GM23338 (cell line): ENCODE results near the gene GRM3. TPM values are rescaled to one million over a fixed set of nuclear protein-coding genes. Genes with fewer than 3 reads are reported as not detected.

Source experiments
- ATAC-seq: fragments of 200-7000 bp; cut with Tn5 transposase; 3 replicates; pipeline ENCODE4 v1.9.1; 2020
- DNase-seq: peaks from one replicate; pipeline ENCODE4 v3.0.0-alpha.2; 2015; ENCODE audit warnings: low spot score
- H2AFZ ChIP-seq: fragments of 200-600 bp; sonication (generic); 2 replicates; pipeline ENCODE4 v1.8.0; 2016; ENCODE audit warnings: antibody characterized with exemption, mild to moderate bottlenecking, moderate library complexity
- H3F3A ChIP-seq: fragments of 200-600 bp; sonication (generic); replicated peaks from 2 replicates; pipeline ENCODE4 v1.8.0; 2017; ENCODE audit warnings: antibody characterized with exemption, mixed run types, low read depth
- H3K27ac ChIP-seq: fragments of 200-600 bp; sonication (generic); 2 replicates; pipeline ENCODE4 v1.6.1; 2016; ENCODE audit warnings: low read depth
- H3K27me3 ChIP-seq: fragments of 200-600 bp; sonication (generic); 2 replicates; pipeline ENCODE4 v1.8.0; 2016; ENCODE audit warnings: mild to moderate bottlenecking, mixed run types, moderate library complexity; ENCODE audit not compliant: insufficient read depth
- H3K36me3 ChIP-seq: fragments of 200-600 bp; sonication (generic); 2 replicates; pipeline ENCODE4 v1.8.0; 2016; ENCODE audit warnings: mild to moderate bottlenecking; ENCODE audit not compliant: insufficient read depth
- H3K4me1 ChIP-seq: fragments of 200-600 bp; sonication (generic); 2 replicates; pipeline ENCODE4 v1.8.0; 2016; ENCODE audit warnings: mild to moderate bottlenecking, moderate library complexity; ENCODE audit not compliant: insufficient read depth
- H3K4me2 ChIP-seq: fragments of 200-600 bp; sonication (generic); 2 replicates; pipeline ENCODE4 v1.7.1; 2017; ENCODE audit warnings: mixed run types
- H3K4me3 ChIP-seq: fragments of 200-600 bp; sonication (generic); 2 replicates; pipeline ENCODE4 v1.6.1; 2016; ENCODE audit warnings: mixed run types
- H3K79me2 ChIP-seq: fragments of 200-600 bp; sonication (generic); replicated peaks from 2 replicates; pipeline ENCODE4 v1.8.0; 2017; ENCODE audit warnings: mild to moderate bottlenecking; ENCODE audit not compliant: insufficient read depth
- H3K9me2 ChIP-seq: fragments of 200-600 bp; sonication (generic); 2 replicates; pipeline ENCODE4 v1.8.0; 2017; ENCODE audit not compliant: insufficient read depth
- H4K20me1 ChIP-seq: fragments of 200-600 bp; sonication (generic); replicated peaks from 2 replicates; pipeline ENCODE4 v1.8.0; 2017; ENCODE audit warnings: mild to moderate bottlenecking; ENCODE audit not compliant: insufficient read depth
- H3K27ac Mint-ChIP-seq: 2 replicates; pipeline ENCODE4 v1.8.0; 2020; ENCODE audit warnings: inconsistent platforms, mild to moderate bottlenecking, moderate library complexity, mixed read lengths
- H3K27me3 Mint-ChIP-seq: 3 replicates; pipeline ENCODE4 v1.8.0; 2022; ENCODE audit warnings: low read depth, mild to moderate bottlenecking, moderate library complexity, mixed read lengths, inconsistent platforms; ENCODE audit not compliant: insufficient read depth, poor library complexity
- H3K36me3 Mint-ChIP-seq: 3 replicates; pipeline ENCODE4 v1.8.0; 2021; ENCODE audit warnings: low read depth, mild to moderate bottlenecking, inconsistent platforms, moderate library complexity, mixed read lengths
- H3K4me1 Mint-ChIP-seq: 3 replicates; pipeline ENCODE4 v1.8.0; 2020; ENCODE audit warnings: mild to moderate bottlenecking, inconsistent platforms, mixed read lengths
- H3K4me3 Mint-ChIP-seq: 3 replicates; pipeline ENCODE4 v1.8.0; 2021; ENCODE audit warnings: moderate library complexity, mild to moderate bottlenecking, inconsistent platforms, mixed read lengths
- H3K9me3 Mint-ChIP-seq: 3 replicates; pipeline ENCODE4 v1.8.0; 2020; ENCODE audit warnings: moderate library complexity, mild to moderate bottlenecking, inconsistent platforms, mixed read lengths
- CREB1 ChIP-seq: fragments of 250-450 bp; sonication (Bioruptor Pico); IDR thresholded peaks from 2 replicates; pipeline ENCODE4 v1.5.0; 2020; ENCODE audit warnings: low read depth, mild to moderate bottlenecking, moderate library complexity
- CTCF ChIP-seq, 2 experiments: fragments of 200-600 bp in 1 of 2; sonication (generic) in 1 of 2; conservative IDR thresholded peaks; 2 replicates each; pipeline versions ENCODE4 v1.5.1 to v1.6.1; 2016 to 2017; ENCODE audit warnings: antibody characterized with exemption in 2 of 2, low read depth in 2 of 2, mild to moderate bottlenecking in 2 of 2, moderate library complexity in 1 of 2
- ETS1 ChIP-seq: IDR thresholded peaks from 2 replicates; pipeline ENCODE4 v1.6.1; 2016; ENCODE audit warnings: antibody characterized with exemption
- EZH2 ChIP-seq: fragments of 200-600 bp; sonication (generic); IDR thresholded peaks from one replicate; pipeline ENCODE4 v1.8.0; 2017; ENCODE audit warnings: antibody characterized with exemption, mild to moderate bottlenecking, low read depth; ENCODE audit not compliant: unreplicated experiment
- EZH2phosphoT487 ChIP-seq: fragments of 200-600 bp; sonication (generic); IDR thresholded peaks from one replicate; pipeline ENCODE4 v1.8.1; 2018; ENCODE audit warnings: antibody characterized with exemption; ENCODE audit not compliant: unreplicated experiment
- JUNB ChIP-seq: IDR thresholded peaks from one replicate; pipeline ENCODE4 v1.6.1; 2016; ENCODE audit warnings: antibody characterized with exemption; ENCODE audit not compliant: unreplicated experiment
- NANOG ChIP-seq: IDR thresholded peaks from 2 replicates; pipeline ENCODE4 v1.6.1; 2016; ENCODE audit warnings: antibody characterized with exemption, borderline replicate concordance
- POLR2AphosphoS5 ChIP-seq: IDR thresholded peaks from 2 replicates; pipeline ENCODE4 v1.6.1; 2016; ENCODE audit warnings: antibody characterized with exemption, low read depth
- STAT1 ChIP-seq: IDR thresholded peaks from one replicate; pipeline ENCODE4 v1.6.1; 2016; ENCODE audit warnings: antibody characterized with exemption; ENCODE audit not compliant: unreplicated experiment
- ZNF114 ChIP-seq: fragments of 250-450 bp; sonication (Bioruptor Pico); IDR thresholded peaks from 2 replicates; pipeline ENCODE4 v1.5.0; 2020; ENCODE audit warnings: mild to moderate bottlenecking, moderate library complexity
- ZNF331 ChIP-seq: fragments of 250-450 bp; sonication (Bioruptor Pico); IDR thresholded peaks from 2 replicates; pipeline ENCODE4 v1.5.0; 2020; ENCODE audit warnings: low read depth, mild to moderate bottlenecking, moderate library complexity
- polyA plus RNA-seq: library from polyadenylated mRNA; unstranded; fragments of >200 nt; fragmentation: Nextera tagmentation; extraction: Ambion mirVana; gene quantifications from 2 replicates; pipeline ENCODE4 v1.2.1, GENCODE V29; 2016
- total RNA-seq: library from RNA; depleted of rRNA; stranded (reverse); fragments of >200 nt; shearing (Covaris generic); gene quantifications from 2 replicates; pipeline ENCODE4 v1.2.3, GENCODE V29; 2014
- TF ChIP-seq, protein P1 (sequence below): fragments of 250-450 bp; sonication (Bioruptor Pico); IDR thresholded peaks from 2 replicates; pipeline ENCODE4 v1.5.0; 2020; ENCODE audit warnings: mild to moderate bottlenecking, moderate library complexity
- TF ChIP-seq, protein P2 (sequence below): IDR thresholded peaks from one replicate; pipeline ENCODE4 v1.6.1; 2018; ENCODE audit warnings: antibody characterized with exemption; ENCODE audit not compliant: unreplicated experiment

The GRM3 gene
- total and polyA plus RNA-seq, 2 experiments from 2014 or later: 0.79 to 1.9 TPM

GRCh38 chr7:86863452-86863851 lies 219.7 kb downstream of the GRM3 start:
- Mint-ChIP-seq H3K36me3 (peaks cover 5% of the 10 kb centered on the region; the same call in 2 of the 3 replicates), H3K27me3 (no peaks in the 10 kb centered on the region), H3K27ac (no peak overlapping the region), H3K9me3 (no peaks in the 10 kb centered on the region), H3K4me3 (no peak overlapping the region), H3K4me1 (peaks cover 7% of the 10 kb centered on the region)
- Histone ChIP-seq H3K27me3 (no peaks in the 10 kb centered on the region), H3K36me3 (0 out of 2 replicates have a peak, but pooled peaks cover 4% of the 10 kb centered on the region), H3K27ac (no peak overlapping the region), H3K4me3 (no peak overlapping the region), H3K4me1 (peaks cover 2% of the 10 kb centered on the region; the same call in 1 of the 2 replicates), H3K9me2 (no peaks in the 10 kb centered on the region), H3K79me2 (no peaks in the 10 kb centered on the region), H3F3A (no peaks in the 10 kb centered on the region), H3K4me2 (no peak overlapping the region), H2AFZ (no peak overlapping the region), H4K20me1 (no peaks in the 10 kb centered on the region)
- no peak for ATAC-seq
- DNase-seq: no peak
- TF ChIP-seq ZNF114 (CRISPR knock-in tag) (no peak), EZH2 (no peak), POLR2AphosphoS5 (no peak), ETS1 (no peak), EZH2phosphoT487 (no peak), CTCF (conservative IDR thresholded peaks at IDR 0.05; ENCODE audit: low read depth in 2 of 2) (no peak), CREB1 (CRISPR knock-in tag) (no peak), STAT1 (no peak), ZNF331 (no peak), NANOG (no peak), JUNB (no peak)
- TF ChIP-seq, protein P1, sequence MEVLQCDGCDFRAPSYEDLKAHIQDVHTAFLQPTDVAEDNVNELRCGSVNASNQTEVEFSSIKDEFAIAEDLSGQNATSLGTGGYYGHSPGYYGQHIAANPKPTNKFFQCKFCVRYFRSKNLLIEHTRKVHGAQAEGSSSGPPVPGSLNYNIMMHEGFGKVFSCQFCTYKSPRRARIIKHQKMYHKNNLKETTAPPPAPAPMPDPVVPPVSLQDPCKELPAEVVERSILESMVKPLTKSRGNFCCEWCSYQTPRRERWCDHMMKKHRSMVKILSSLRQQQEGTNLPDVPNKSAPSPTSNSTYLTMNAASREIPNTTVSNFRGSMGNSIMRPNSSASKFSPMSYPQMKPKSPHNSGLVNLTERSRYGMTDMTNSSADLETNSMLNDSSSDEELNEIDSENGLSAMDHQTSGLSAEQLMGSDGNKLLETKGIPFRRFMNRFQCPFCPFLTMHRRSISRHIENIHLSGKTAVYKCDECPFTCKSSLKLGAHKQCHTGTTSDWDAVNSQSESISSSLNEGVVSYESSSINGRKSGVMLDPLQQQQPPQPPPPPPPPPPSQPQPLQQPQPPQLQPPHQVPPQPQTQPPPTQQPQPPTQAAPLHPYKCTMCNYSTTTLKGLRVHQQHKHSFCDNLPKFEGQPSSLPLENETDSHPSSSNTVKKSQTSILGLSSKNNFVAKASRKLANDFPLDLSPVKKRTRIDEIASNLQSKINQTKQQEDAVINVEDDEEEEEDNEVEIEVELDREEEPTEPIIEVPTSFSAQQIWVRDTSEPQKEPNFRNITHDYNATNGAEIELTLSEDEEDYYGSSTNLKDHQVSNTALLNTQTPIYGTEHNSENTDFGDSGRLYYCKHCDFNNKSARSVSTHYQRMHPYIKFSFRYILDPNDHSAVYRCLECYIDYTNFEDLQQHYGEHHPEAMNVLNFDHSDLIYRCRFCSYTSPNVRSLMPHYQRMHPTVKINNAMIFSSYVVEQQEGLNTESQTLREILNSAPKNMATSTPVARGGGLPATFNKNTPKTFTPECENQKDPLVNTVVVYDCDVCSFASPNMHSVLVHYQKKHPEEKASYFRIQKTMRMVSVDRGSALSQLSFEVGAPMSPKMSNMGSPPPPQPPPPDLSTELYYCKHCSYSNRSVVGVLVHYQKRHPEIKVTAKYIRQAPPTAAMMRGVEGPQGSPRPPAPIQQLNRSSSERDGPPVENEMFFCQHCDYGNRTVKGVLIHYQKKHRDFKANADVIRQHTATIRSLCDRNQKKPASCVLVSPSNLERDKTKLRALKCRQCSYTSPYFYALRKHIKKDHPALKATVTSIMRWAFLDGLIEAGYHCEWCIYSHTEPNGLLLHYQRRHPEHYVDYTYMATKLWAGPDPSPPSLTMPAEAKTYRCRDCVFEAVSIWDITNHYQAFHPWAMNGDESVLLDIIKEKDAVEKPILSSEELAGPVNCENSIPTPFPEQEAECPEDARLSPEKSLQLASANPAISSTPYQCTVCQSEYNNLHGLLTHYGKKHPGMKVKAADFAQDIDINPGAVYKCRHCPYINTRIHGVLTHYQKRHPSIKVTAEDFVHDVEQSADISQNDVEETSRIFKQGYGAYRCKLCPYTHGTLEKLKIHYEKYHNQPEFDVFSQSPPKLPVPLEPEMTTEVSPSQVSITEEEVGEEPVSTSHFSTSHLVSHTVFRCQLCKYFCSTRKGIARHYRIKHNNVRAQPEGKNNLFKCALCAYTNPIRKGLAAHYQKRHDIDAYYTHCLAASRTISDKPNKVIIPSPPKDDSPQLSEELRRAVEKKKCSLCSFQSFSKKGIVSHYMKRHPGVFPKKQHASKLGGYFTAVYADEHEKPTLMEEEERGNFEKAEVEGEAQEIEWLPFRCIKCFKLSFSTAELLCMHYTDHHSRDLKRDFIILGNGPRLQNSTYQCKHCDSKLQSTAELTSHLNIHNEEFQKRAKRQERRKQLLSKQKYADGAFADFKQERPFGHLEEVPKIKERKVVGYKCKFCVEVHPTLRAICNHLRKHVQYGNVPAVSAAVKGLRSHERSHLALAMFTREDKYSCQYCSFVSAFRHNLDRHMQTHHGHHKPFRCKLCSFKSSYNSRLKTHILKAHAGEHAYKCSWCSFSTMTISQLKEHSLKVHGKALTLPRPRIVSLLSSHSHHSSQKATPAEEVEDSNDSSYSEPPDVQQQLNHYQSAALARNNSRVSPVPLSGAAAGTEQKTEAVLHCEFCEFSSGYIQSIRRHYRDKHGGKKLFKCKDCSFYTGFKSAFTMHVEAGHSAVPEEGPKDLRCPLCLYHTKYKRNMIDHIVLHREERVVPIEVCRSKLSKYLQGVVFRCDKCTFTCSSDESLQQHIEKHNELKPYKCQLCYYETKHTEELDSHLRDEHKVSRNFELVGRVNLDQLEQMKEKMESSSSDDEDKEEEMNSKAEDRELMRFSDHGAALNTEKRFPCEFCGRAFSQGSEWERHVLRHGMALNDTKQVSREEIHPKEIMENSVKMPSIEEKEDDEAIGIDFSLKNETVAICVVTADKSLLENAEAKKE (CRISPR knock-in tag): no peak
- TF ChIP-seq, protein P2, sequence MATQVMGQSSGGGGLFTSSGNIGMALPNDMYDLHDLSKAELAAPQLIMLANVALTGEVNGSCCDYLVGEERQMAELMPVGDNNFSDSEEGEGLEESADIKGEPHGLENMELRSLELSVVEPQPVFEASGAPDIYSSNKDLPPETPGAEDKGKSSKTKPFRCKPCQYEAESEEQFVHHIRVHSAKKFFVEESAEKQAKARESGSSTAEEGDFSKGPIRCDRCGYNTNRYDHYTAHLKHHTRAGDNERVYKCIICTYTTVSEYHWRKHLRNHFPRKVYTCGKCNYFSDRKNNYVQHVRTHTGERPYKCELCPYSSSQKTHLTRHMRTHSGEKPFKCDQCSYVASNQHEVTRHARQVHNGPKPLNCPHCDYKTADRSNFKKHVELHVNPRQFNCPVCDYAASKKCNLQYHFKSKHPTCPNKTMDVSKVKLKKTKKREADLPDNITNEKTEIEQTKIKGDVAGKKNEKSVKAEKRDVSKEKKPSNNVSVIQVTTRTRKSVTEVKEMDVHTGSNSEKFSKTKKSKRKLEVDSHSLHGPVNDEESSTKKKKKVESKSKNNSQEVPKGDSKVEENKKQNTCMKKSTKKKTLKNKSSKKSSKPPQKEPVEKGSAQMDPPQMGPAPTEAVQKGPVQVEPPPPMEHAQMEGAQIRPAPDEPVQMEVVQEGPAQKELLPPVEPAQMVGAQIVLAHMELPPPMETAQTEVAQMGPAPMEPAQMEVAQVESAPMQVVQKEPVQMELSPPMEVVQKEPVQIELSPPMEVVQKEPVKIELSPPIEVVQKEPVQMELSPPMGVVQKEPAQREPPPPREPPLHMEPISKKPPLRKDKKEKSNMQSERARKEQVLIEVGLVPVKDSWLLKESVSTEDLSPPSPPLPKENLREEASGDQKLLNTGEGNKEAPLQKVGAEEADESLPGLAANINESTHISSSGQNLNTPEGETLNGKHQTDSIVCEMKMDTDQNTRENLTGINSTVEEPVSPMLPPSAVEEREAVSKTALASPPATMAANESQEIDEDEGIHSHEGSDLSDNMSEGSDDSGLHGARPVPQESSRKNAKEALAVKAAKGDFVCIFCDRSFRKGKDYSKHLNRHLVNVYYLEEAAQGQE: no peak
